GM19193 (cell line): Measurements from ENCODE around the gene GKN2.

Source experiments
- POLR2A ChIP-seq: IDR thresholded peaks from 4 replicates; pipeline ENCODE4 v1.6.1; 2011; ENCODE audit not compliant: insufficient read depth, insufficient read length; ENCODE audit errors: extremely low read depth

The GKN2 gene

GRCh38 chr2:68952887-68953521 is at the start of gene GKN2:
TSS of gene GKN2 (minus strand) at chr2:68952893. CDS start at chr2:68952861, 32 bp downstream.
- no peak for TF ChIP-seq POLR2A

GRCh38 chr2:69001879-69002278 is 49.2 kb upstream of the GKN2 start:
- TF ChIP-seq POLR2A, result no peak

GRCh38 chr2:68997401-68997800 is 44.7 kb upstream of the GKN2 start:
- TF ChIP-seq POLR2A, result no peak

- TF ChIP-seq POLR2A, result no peak
These were observed 43.2 kb upstream of the GKN2 start for GRCh38 chr2:68995916-68996315.

- TF ChIP-seq POLR2A, result no peak
These were observed 42.2 kb upstream of the GKN2 start for GRCh38 chr2:68994864-68995263.

GRCh38 chr2:68993660-68994059 is 41.0 kb upstream of the GKN2 start:
- TF ChIP-seq POLR2A, result no peak

GRCh38 chr2:68992933-68993332 is 40.2 kb upstream of the GKN2 start:
- no peak for TF ChIP-seq POLR2A

GRCh38 chr2:68992341-68992740 is 39.6 kb upstream of the GKN2 start:
- no peak for TF ChIP-seq POLR2A

- TF ChIP-seq POLR2A, result no peak
These were observed 36.3 kb upstream of the GKN2 start for GRCh38 chr2:68989035-68989434.

GRCh38 chr2:68987021-68987503 is 34.4 kb upstream of the GKN2 start:
- TF ChIP-seq POLR2A, result no peak

- TF ChIP-seq POLR2A, result no peak
These were observed 28.3 kb upstream of the GKN2 start for GRCh38 chr2:68980956-68981355.

- no peak for TF ChIP-seq POLR2A
These were observed 25.4 kb upstream of the GKN2 start for GRCh38 chr2:68978098-68978497.

- TF ChIP-seq POLR2A, result no peak
These were observed 24.8 kb upstream of the GKN2 start for GRCh38 chr2:68977453-68977852.

- no peak for TF ChIP-seq POLR2A
These were observed 23.2 kb upstream of the GKN2 start for GRCh38 chr2:68975844-68976243.

- TF ChIP-seq POLR2A, result no peak
These were observed 22.4 kb upstream of the GKN2 start for GRCh38 chr2:68974946-68975665.

GRCh38 chr2:68974251-68974650 is 21.6 kb upstream of the GKN2 start, which contains the start of gene GKN1:
TSS of gene GKN1 (plus strand) at chr2:68974636. CDS start at chr2:68974678, 42 bp downstream.
- no peak for TF ChIP-seq POLR2A
